GM12892 (cell line): ENCODE results near the gene IRX5.

Experiments used
- POLR2A ChIP-seq: IDR thresholded peaks from 2 replicates; pipeline ENCODE4 v1.6.1; 2011; ENCODE audit warnings: low read depth, low read length, control low read depth
- POLR2AphosphoS5 ChIP-seq: IDR thresholded peaks from 2 replicates; pipeline ENCODE4 v1.6.1; 2011; ENCODE audit warnings: low read depth, low read length, control low read depth

DNA sequence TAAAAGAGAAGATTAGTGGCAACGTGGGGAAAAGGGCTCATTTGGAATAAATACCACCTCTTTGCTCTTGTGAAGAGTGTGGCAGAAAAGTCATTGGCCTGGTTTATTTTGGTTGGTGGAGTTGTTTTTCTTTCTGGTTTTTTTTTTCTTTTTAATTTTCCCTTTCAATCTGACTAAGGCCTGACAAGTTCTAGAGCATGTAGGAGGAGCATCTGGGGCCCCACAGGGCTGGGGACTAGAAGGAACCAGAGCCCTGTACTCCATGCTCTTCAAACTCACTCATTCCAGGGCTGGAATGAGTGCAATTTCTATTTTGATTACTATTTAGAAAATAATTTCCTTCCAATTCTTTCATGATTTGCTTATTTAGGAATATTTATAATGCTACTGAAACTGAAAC is 13.3 kb downstream of the IRX5 start:
- TF ChIP-seq POLR2AphosphoS5 (no peak), POLR2A (no peak)
